ENCODE results near the gene SHISA6. TPM values are rescaled to one million over a fixed set of nuclear protein-coding genes. Genes with fewer than 3 reads are reported as not detected.

SHISA6 gene
- total and polyA plus RNA-seq, 2 donors (not counting 1 experiment from before 2014, with no cell fraction given), result not detected

GRCh38 chr17:11404431-11405276 lies 163.6 kb downstream of the SHISA6 start:
- no peaks in the 10 kb centered on the region for H3K27me3 ChIP-seq (replicated peaks in 1 of 4; ENCODE audit: control extremely low read depth in 1 of 4, control insufficient read depth in 3 of 4, insufficient read depth in 4 of 4, low read length in 3 of 4)
- Mint-ChIP-seq H3K27ac (no peak overlapping the region), H3K4me3 (no peak overlapping the region), H3K9me3 (ENCODE audit: insufficient read depth) (peaks cover 5% of the 10 kb centered on the region), H3K4me1 (no peaks in the 10 kb centered on the region), H3K27me3 (no peaks in the 10 kb centered on the region)
- no peak overlapping the region for H3K27ac ChIP-seq (ENCODE audit: low read length in 2 of 2)
- DNase-seq, result no peak
- intact Hi-C loops (cut with micrococcal nuclease), result no loop called here
- 89% methylated on average over 8 of the region's 8 CpGs for WGBS (ENCODE audit: insufficient coverage)
- H3K4me2 ChIP-seq (replicated peaks; ENCODE audit: low read depth, low read length, poor library complexity, severe bottlenecking), result no peak overlapping the region
- H3K4me3 ChIP-seq (ENCODE audit: control extremely low read depth in 1 of 5, extremely low read depth in 1 of 5, insufficient read depth in 1 of 5, low read depth in 2 of 5, low read length in 4 of 5), result no peak overlapping the region
- H3K9me3 ChIP-seq (ENCODE audit: control extremely low read depth in 1 of 3, control insufficient read depth in 2 of 3, insufficient read depth in 1 of 3, low read length in 2 of 3), result peaks cover 0 to 13% (median 7%) of the 10 kb centered on the region in 3 donors
- no peaks in the 10 kb centered on the region for H3K79me2 ChIP-seq (ENCODE audit: control insufficient read depth, insufficient read depth, low read length)
- ChIA-PET POLR2A (no interaction called here), CTCF (no interaction called here)
- H3K9ac ChIP-seq (ENCODE audit: low read length), result no peak overlapping the region
- ATAC-seq (ENCODE audit: low read depth), result no peak
- H2AFZ ChIP-seq (ENCODE audit: insufficient read depth, low read depth, low read length, poor library complexity, severe bottlenecking), result no peak overlapping the region
- no peaks in the 10 kb centered on the region for H3K36me3 ChIP-seq (replicated peaks in 1 of 2; ENCODE audit: control extremely low read depth in 1 of 2, control insufficient read depth in 1 of 2, extremely low read depth in 1 of 2, insufficient read depth in 2 of 2, low read length in 1 of 2)
- H4K20me1 ChIP-seq (ENCODE audit: control insufficient read depth, insufficient read depth, low read length, poor library complexity, severe bottlenecking), result no peaks in the 10 kb centered on the region
- no peaks in the 10 kb centered on the region for H3K4me1 ChIP-seq (ENCODE audit: control insufficient read depth in 2 of 2, insufficient read depth in 2 of 2, low read length in 2 of 2)
- TF ChIP-seq EZH2 (IDR thresholded peaks at IDR 0.05; ENCODE audit: borderline replicate concordance, insufficient read depth, low read depth, low read length, poor library complexity, severe bottlenecking), result no peak
- no peak for TF ChIP-seq CTCF (IDR thresholded peaks at IDR 0.05)

GRCh38 chr17:11406716-11407115 lies 165.7 kb downstream of the SHISA6 start:
- DNase-seq (no peak), ATAC-seq (ENCODE audit: low read depth) (no peak)
- Mint-ChIP-seq H3K4me3 (no peak overlapping the region), H3K27ac (no peak overlapping the region), H3K27me3 (no peaks in the 10 kb centered on the region), H3K9me3 (ENCODE audit: insufficient read depth) (peaks cover 5% of the 10 kb centered on the region), H3K4me1 (no peaks in the 10 kb centered on the region)
- H3K27me3 ChIP-seq (replicated peaks in 1 of 4; ENCODE audit: control extremely low read depth in 1 of 4, control insufficient read depth in 3 of 4, insufficient read depth in 4 of 4, low read length in 3 of 4), result no peaks in the 10 kb centered on the region
- H3K9ac ChIP-seq (ENCODE audit: low read length), result no peak overlapping the region
- WGBS (ENCODE audit: insufficient coverage), result no CpG with 5 or more reads among the region's 3 CpGs
- intact Hi-C loops (cut with micrococcal nuclease), result no loop called here
- peaks cover 0 to 13% (median 6%) of the 10 kb centered on the region in 3 donors for H3K9me3 ChIP-seq (ENCODE audit: control extremely low read depth in 1 of 3, control insufficient read depth in 2 of 3, insufficient read depth in 1 of 3, low read length in 2 of 3)
- no peak overlapping the region for H3K27ac ChIP-seq (ENCODE audit: low read length in 2 of 2)
- H3K4me2 ChIP-seq (replicated peaks; ENCODE audit: low read depth, low read length, poor library complexity, severe bottlenecking), result no peak overlapping the region
- no peak for TF ChIP-seq CTCF (IDR thresholded peaks at IDR 0.05)
- H3K79me2 ChIP-seq (ENCODE audit: control insufficient read depth, insufficient read depth, low read length), result no peaks in the 10 kb centered on the region
- POLR2A ChIA-PET, result no interaction called here
- H3K36me3 ChIP-seq (replicated peaks in 1 of 2; ENCODE audit: control extremely low read depth in 1 of 2, control insufficient read depth in 1 of 2, extremely low read depth in 1 of 2, insufficient read depth in 2 of 2, low read length in 1 of 2), result no peaks in the 10 kb centered on the region
- no peaks in the 10 kb centered on the region for H3K4me1 ChIP-seq (ENCODE audit: control insufficient read depth in 2 of 2, insufficient read depth in 2 of 2, low read length in 2 of 2)
- no peak overlapping the region for H2AFZ ChIP-seq (ENCODE audit: insufficient read depth, low read depth, low read length, poor library complexity, severe bottlenecking)
- CTCF ChIA-PET, result no interaction called here
- no peaks in the 10 kb centered on the region for H4K20me1 ChIP-seq (ENCODE audit: control insufficient read depth, insufficient read depth, low read length, poor library complexity, severe bottlenecking)
- no peak overlapping the region for H3K4me3 ChIP-seq (ENCODE audit: control extremely low read depth in 1 of 5, extremely low read depth in 1 of 5, insufficient read depth in 1 of 5, low read depth in 2 of 5, low read length in 4 of 5)

Measured in B cell (primary cell).